Keratinocyte (primary cell): ENCODE data around the gene S100A6.

ENCODE experiments used
- EZH2 ChIP-seq: IDR thresholded peaks from one replicate; pipeline ENCODE4 v1.6.1; 2012; ENCODE audit warnings: inconsistent platforms, mild to moderate bottlenecking, low read length, moderate library complexity
- TF ChIP-seq, protein P1 (sequence below), 3 experiments: IDR thresholded peaks in 1 of 3; conservative IDR thresholded peaks in 1 of 3; optimal IDR thresholded peaks in 1 of 3; 2 replicates in 2 of 3; 3 replicates in 1 of 3; pipeline versions ENCODE3 to v1.5.1; 2011; ENCODE audit warnings: low read length in 3 of 3, mild to moderate bottlenecking in 3 of 3, moderate library complexity in 2 of 3, control low read depth in 1 of 3, inconsistent platforms in 1 of 3; ENCODE audit not compliant: insufficient read depth in 2 of 3; ENCODE audit errors: extremely low read depth in 1 of 3

DNA sequence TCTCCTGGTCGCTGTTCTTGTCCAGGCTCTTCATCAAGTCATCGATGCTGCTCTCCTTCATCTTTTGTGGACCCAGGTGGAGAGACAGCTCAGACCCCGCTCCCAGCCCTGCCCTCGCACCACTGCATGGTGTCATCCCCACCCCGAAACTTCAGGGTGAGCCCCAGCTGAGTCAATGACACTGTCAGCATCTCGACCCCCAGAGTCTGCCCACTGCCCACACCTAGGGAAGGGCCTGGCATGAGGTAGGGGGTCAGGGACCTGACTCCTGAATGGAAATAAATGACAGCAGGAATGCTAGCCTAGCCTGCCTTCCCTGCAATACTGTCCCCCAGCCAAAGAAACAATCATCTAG lies 1.6 kb upstream of the S100A6 start:
- TF ChIP-seq, protein P1, sequence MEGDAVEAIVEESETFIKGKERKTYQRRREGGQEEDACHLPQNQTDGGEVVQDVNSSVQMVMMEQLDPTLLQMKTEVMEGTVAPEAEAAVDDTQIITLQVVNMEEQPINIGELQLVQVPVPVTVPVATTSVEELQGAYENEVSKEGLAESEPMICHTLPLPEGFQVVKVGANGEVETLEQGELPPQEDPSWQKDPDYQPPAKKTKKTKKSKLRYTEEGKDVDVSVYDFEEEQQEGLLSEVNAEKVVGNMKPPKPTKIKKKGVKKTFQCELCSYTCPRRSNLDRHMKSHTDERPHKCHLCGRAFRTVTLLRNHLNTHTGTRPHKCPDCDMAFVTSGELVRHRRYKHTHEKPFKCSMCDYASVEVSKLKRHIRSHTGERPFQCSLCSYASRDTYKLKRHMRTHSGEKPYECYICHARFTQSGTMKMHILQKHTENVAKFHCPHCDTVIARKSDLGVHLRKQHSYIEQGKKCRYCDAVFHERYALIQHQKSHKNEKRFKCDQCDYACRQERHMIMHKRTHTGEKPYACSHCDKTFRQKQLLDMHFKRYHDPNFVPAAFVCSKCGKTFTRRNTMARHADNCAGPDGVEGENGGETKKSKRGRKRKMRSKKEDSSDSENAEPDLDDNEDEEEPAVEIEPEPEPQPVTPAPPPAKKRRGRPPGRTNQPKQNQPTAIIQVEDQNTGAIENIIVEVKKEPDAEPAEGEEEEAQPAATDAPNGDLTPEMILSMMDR (optimal IDR thresholded peaks at IDR 0.05 in 1 of 3, IDR thresholded peaks at IDR 0.05 in 1 of 3, conservative IDR thresholded peaks at IDR 0.05 in 1 of 3; ENCODE audit: extremely low read depth in 1 of 3, insufficient read depth in 2 of 3, low read length in 3 of 3) = no peak
- TF ChIP-seq EZH2 = no peak
